Neural crest cell (in vitro differentiated cells): ENCODE measurements around the gene ESRP2. TPM values are rescaled to one million over a fixed set of nuclear protein-coding genes. Genes with fewer than 3 reads are reported as not detected.

Experiments used
- DNase-seq: peaks from one replicate; pipeline ENCODE4 v3.0.0; 2021; ENCODE audit warnings: low read depth, mixed read lengths, low spot score
- H3K27ac Mint-ChIP-seq: one replicate; pipeline ENCODE4 v1.8.0; 2021; ENCODE audit warnings: mild to moderate bottlenecking, mixed read lengths; ENCODE audit not compliant: unreplicated experiment
- H3K27me3 Mint-ChIP-seq: 2 replicates; pipeline ENCODE4 v1.8.0; 2021; ENCODE audit warnings: low read depth, mild to moderate bottlenecking, mixed read lengths
- H3K36me3 Mint-ChIP-seq: 2 replicates; pipeline ENCODE4 v1.8.0; 2021; ENCODE audit warnings: low read depth, mild to moderate bottlenecking, mixed read lengths
- H3K4me1 Mint-ChIP-seq: 2 replicates; pipeline ENCODE4 v1.8.0; 2021; ENCODE audit warnings: mixed read lengths
- H3K4me3 Mint-ChIP-seq: one replicate; pipeline ENCODE4 v1.8.0; 2021; ENCODE audit warnings: mild to moderate bottlenecking, mixed read lengths
- H3K9me3 Mint-ChIP-seq: 2 replicates; pipeline ENCODE4 v1.8.0; 2021; ENCODE audit warnings: mixed read lengths
- total RNA-seq: library from RNA; stranded (reverse); gene quantifications from 2 replicates; pipeline ENCODE4 v1.2.1, GENCODE V29; 2021
- TF ChIP-seq, protein P1 (sequence below): fragments of 200-600 bp; sonication (generic); conservative IDR thresholded peaks from 2 replicates; pipeline ENCODE4 v1.5.0; 2021; ENCODE audit warnings: antibody characterized with exemption, mild to moderate bottlenecking

The ESRP2 gene
- total RNA-seq, 1 donor from 2014 or later = 0.23 TPM

DNA sequence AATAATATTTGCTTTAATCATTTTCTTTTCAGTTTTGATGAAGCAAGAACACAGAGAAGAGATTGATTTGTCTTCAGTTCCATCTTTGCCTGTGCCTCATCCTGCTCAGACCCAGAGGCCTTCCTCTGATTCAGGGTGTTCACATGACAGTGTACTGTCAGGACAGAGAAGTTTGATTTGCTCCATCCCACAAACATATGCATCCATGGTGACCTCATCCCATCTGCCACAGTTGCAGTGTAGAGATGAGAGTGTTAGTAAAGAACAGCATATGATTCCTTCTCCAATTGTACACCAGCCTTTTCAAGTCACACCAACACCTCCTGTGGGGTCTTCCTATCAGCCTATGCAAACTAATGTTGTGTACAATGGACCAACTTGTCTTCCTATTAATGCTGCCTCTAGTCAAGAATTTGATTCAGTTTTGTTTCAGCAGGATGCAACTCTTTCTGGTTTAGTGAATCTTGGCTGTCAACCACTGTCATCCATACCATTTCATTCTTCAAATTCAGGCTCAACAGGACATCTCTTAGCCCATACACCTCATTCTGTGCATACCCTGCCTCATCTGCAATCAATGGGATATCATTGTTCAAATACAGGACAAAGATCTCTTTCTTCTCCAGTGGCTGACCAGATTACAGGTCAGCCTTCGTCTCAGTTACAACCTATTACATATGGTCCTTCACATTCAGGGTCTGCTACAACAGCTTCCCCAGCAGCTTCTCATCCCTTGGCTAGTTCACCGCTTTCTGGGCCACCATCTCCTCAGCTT is 45.0 kb downstream of the ESRP2 start:
- no peak overlapping the region for H3K4me3 Mint-ChIP-seq
- TF ChIP-seq, protein P1, sequence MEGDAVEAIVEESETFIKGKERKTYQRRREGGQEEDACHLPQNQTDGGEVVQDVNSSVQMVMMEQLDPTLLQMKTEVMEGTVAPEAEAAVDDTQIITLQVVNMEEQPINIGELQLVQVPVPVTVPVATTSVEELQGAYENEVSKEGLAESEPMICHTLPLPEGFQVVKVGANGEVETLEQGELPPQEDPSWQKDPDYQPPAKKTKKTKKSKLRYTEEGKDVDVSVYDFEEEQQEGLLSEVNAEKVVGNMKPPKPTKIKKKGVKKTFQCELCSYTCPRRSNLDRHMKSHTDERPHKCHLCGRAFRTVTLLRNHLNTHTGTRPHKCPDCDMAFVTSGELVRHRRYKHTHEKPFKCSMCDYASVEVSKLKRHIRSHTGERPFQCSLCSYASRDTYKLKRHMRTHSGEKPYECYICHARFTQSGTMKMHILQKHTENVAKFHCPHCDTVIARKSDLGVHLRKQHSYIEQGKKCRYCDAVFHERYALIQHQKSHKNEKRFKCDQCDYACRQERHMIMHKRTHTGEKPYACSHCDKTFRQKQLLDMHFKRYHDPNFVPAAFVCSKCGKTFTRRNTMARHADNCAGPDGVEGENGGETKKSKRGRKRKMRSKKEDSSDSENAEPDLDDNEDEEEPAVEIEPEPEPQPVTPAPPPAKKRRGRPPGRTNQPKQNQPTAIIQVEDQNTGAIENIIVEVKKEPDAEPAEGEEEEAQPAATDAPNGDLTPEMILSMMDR = no peak
- no peak overlapping the region for H3K27ac Mint-ChIP-seq

DNA sequence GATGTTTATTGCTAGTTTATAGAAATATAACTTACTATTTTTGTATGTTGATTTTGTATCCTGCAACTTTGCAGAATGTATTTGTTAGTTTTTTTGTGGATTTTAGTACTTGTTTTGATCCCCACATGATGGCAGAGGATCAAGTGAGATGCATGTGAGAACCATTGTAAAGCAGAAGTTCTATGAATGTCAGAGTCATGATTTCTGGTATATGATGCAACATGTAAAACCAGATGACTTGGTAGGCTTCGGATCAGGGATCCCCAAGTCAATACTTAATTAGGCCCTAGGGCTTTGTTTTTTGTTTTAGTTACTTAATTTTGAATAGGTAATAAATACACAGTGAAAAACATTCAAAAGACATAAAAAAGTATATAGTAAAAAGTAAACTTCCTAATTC is 45.8 kb downstream of the ESRP2 start:
- H3K9me3 Mint-ChIP-seq = no peaks in the 10 kb centered on the region
- H3K36me3 Mint-ChIP-seq = peaks cover 33% of the 10 kb centered on the region
- H3K27ac Mint-ChIP-seq = no peak overlapping the region
- peaks cover 7% of the 10 kb centered on the region for H3K4me1 Mint-ChIP-seq
- no peak overlapping the region for H3K4me3 Mint-ChIP-seq
- no peak for DNase-seq
- TF ChIP-seq, protein P1 = no peak
- H3K27me3 Mint-ChIP-seq = no peaks in the 10 kb centered on the region

More for the DNA sequence above, 45.0 kb downstream of the ESRP2 start:
- H3K9me3 Mint-ChIP-seq = no peaks in the 10 kb centered on the region
- DNase-seq = no peak
- no peaks in the 10 kb centered on the region for H3K27me3 Mint-ChIP-seq
- H3K4me1 Mint-ChIP-seq = peaks cover 7% of the 10 kb centered on the region
- H3K36me3 Mint-ChIP-seq = peaks cover 30% of the 10 kb centered on the region

DNA sequence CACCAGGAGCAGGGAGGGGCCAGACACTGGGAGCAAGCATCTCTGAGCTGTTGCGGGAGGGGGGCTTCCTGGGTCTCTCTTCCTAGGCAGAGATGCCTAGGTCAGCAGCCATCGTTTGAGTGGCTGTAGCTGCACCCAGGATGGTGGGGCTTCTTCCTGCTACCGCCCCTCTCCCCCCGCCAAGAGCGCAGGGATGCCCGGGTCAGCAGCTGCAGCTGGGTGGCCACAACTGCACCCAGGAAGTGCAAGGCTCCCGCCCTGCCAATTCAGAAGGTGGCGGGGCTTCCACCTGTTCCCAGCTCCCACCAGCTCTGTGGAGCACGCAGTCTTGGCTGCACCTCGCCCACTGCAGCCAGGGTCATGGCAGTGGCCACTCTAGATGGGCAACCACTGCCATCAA is 47.8 kb downstream of the ESRP2 start:
- H3K4me3 Mint-ChIP-seq = no peak overlapping the region
- peaks cover 41% of the 10 kb centered on the region for H3K36me3 Mint-ChIP-seq
- H3K4me1 Mint-ChIP-seq = peaks cover 7% of the 10 kb centered on the region
- TF ChIP-seq, protein P1 = no peak
- DNase-seq = no peak
- H3K27me3 Mint-ChIP-seq = no peaks in the 10 kb centered on the region
- peaks cover 2% of the 10 kb centered on the region for H3K9me3 Mint-ChIP-seq
- no peak overlapping the region for H3K27ac Mint-ChIP-seq

DNA sequence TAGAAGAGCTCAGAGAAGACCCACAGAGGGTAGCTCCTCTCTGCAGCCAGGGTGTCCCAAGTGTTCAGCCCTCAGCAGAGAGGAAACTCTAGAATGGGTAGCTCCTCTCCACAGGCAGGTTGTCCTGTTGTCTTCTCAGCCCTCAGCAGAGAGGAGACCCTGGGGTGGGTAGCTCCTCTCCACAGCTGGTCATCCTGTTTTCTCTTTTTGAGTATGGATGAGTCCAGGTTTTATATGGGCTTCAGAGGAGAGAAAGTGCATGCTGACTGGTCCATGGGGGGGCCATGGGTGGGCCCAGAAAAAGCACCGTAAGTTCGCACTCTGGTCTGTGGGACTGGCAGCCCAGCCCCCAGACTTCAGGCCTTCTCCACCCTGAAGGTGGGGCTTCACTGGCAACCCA is 48.4 kb downstream of the ESRP2 start:
- TF ChIP-seq, protein P1 = no peak
- Mint-ChIP-seq H3K36me3 (peaks cover 42% of the 10 kb centered on the region), H3K27me3 (no peaks in the 10 kb centered on the region), H3K4me3 (no peak overlapping the region), H3K4me1 (peaks cover 7% of the 10 kb centered on the region), H3K27ac (no peak overlapping the region), H3K9me3 (peaks cover 2% of the 10 kb centered on the region)
- DNase-seq = no peak

DNA sequence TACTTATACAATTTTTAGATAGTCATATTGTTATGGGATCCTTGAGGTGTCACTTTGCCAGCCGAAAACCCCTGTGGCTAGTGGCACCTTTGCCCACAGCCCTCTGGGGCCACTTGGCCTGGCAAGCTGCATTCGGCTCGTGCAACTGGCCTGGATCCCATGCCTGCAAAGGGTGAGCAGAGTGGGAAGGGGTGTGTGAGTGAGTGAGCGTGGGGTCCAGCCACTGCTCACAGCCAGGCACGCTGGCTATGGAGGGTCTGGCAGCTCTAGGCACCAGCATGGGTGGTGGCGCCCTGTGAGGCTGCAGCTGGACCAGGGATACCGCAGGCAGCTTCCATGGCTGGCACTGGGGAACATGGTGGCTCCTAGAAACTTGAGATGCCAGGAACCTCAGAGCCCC is 49.0 kb downstream of the ESRP2 start:
- H3K27ac Mint-ChIP-seq = no peak overlapping the region
- H3K9me3 Mint-ChIP-seq = peaks cover 2% of the 10 kb centered on the region
- peaks cover 7% of the 10 kb centered on the region for H3K4me1 Mint-ChIP-seq
- peaks cover 42% of the 10 kb centered on the region for H3K36me3 Mint-ChIP-seq
- TF ChIP-seq, protein P1 = no peak
- no peaks in the 10 kb centered on the region for H3K27me3 Mint-ChIP-seq
- no peak overlapping the region for H3K4me3 Mint-ChIP-seq
- DNase-seq = no peak
